GM08714 (cell line): ENCODE measurements around the gene NAA11.

ENCODE experiments used
- H3K4me3 ChIP-seq: fragments of 200-500 bp; sonication (Bioruptor generic); 2 replicates; pipeline ENCODE4 v1.5.1; 2014; ENCODE audit warnings: mild to moderate bottlenecking, low read length, inconsistent platforms
- ZNF274 ChIP-seq: IDR thresholded peaks from 2 replicates; pipeline ENCODE4 v1.6.1; 2012; ENCODE audit warnings: mild to moderate bottlenecking, low read depth, low read length

Gene NAA11

GRCh38 chr4:79334341-79334740 is 8.5 kb upstream of the NAA11 start:
- no peak for TF ChIP-seq ZNF274
- no peak overlapping the region for H3K4me3 ChIP-seq

GRCh38 chr4:79331126-79331876 is 5.4 kb upstream of the NAA11 start:
- H3K4me3 ChIP-seq: no peak overlapping the region
- TF ChIP-seq ZNF274: no peak

GRCh38 chr4:79330720-79331119 is 4.9 kb upstream of the NAA11 start:
- no peak overlapping the region for H3K4me3 ChIP-seq

GRCh38 chr4:79325436-79325835 is 425 bp downstream of the NAA11 start:
- no peak for TF ChIP-seq ZNF274
- H3K4me3 ChIP-seq: no peak overlapping the region

More at GRCh38 chr4:79330720-79331119, 4.9 kb upstream of the NAA11 start:
- no peak for TF ChIP-seq ZNF274

GRCh38 chr4:79319975-79320374 is 5.9 kb downstream of the NAA11 start:
- no peak for TF ChIP-seq ZNF274
- H3K4me3 ChIP-seq: no peak overlapping the region

- H3K4me3 ChIP-seq: no peak overlapping the region
- TF ChIP-seq ZNF274: no peak
Measured at GRCh38 chr4:79317711-79318110, 8.2 kb downstream of the NAA11 start.

- no peak for TF ChIP-seq ZNF274
- no peak overlapping the region for H3K4me3 ChIP-seq
Measured at GRCh38 chr4:79315891-79316290, 10.0 kb downstream of the NAA11 start.

GRCh38 chr4:79311279-79311678 is 14.6 kb downstream of the NAA11 start:
- H3K4me3 ChIP-seq: no peak overlapping the region
- no peak for TF ChIP-seq ZNF274

GRCh38 chr4:79308971-79309370 is 16.9 kb downstream of the NAA11 start:
- no peak for TF ChIP-seq ZNF274
- H3K4me3 ChIP-seq: no peak overlapping the region

GRCh38 chr4:79308137-79308536 is 17.7 kb downstream of the NAA11 start:
- H3K4me3 ChIP-seq: no peak overlapping the region
- no peak for TF ChIP-seq ZNF274

- TF ChIP-seq ZNF274: no peak
- no peak overlapping the region for H3K4me3 ChIP-seq
Measured at GRCh38 chr4:79306795-79307194, 19.1 kb downstream of the NAA11 start.

GRCh38 chr4:79300280-79300679 is 25.6 kb downstream of the NAA11 start:
- no peak overlapping the region for H3K4me3 ChIP-seq
- TF ChIP-seq ZNF274: no peak

- H3K4me3 ChIP-seq: no peak overlapping the region
- TF ChIP-seq ZNF274: no peak
Measured at GRCh38 chr4:79298484-79298883, 27.4 kb downstream of the NAA11 start.

GRCh38 chr4:79298027-79298426 is 27.8 kb downstream of the NAA11 start:
- TF ChIP-seq ZNF274: no peak
- no peak overlapping the region for H3K4me3 ChIP-seq

GRCh38 chr4:79297479-79297878 is 28.4 kb downstream of the NAA11 start:
- no peak overlapping the region for H3K4me3 ChIP-seq

More at GRCh38 chr4:79297479-79297878, 28.4 kb downstream of the NAA11 start:
- no peak for TF ChIP-seq ZNF274
